ENCODE measurements around the gene MTOR. TPM values are rescaled to one million over a fixed set of nuclear protein-coding genes. Genes with fewer than 3 reads are reported as not detected.

MTOR gene
- total RNA-seq, 1 donor from 2014 or later, result 67.2 TPM

DNA sequence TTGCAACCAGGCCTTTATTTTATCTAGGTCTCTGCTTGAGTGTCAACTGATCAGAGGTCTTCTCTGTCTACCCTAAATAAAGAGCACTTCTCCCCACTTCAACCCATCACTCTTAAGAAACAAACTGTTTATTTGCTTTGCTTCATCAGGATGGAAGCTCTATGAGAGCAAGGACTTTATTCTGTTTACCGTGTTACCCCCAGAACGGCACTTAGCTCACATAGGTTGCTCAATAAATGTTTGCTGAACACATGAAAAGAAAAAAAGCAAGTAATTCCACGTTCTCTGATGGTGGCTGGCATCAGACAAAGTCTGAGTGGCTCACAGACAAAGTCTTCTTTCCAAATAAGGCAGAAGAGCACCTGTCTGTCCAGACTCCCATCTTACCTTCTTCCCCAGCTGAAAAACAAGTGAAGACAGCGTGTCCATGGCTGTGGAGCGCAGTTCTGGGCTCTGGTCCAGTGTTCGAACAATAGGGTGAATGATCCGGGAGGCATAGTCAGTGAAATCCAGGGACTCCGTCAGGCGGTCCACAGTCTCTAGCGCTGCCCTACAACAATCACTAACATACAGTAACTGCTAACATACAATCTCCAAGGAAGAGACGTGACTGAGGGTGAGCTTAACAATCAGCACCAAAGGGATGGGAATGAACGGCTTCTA is 50.3 kb downstream of the MTOR start:
- Mint-ChIP-seq H3K27ac (ENCODE audit: unreplicated experiment) (no peak overlapping the region), H3K36me3 (ENCODE audit: low read depth) (peaks cover 12% of the 10 kb centered on the region), H3K4me3 (no peak overlapping the region)

DNA sequence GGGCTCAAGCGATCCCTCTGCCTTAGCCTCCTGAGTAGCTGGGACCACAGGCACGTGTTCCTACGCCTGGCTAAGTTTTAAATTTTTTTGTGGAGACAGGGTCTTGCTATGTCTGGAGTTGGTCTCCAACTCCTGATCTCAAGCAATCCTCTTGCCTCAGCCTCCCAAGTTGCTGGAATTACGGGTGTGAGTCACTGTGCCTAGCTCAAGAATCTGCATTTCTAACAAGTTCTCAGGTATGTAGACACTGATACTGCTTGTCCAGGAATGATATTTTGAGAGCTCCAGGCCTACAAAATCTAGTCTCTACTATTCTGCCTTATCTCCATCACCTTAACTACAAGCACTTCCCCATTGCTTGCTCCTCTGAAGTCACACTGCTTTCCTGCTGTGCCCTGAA is 50.9 kb downstream of the MTOR start:
- H3K27ac Mint-ChIP-seq (ENCODE audit: unreplicated experiment), result no peak overlapping the region
- no peak for DNase-seq (ENCODE audit: low read depth, low spot score)
- no peaks in the 10 kb centered on the region for H3K4me1 Mint-ChIP-seq
- TF ChIP-seq, protein P1, sequence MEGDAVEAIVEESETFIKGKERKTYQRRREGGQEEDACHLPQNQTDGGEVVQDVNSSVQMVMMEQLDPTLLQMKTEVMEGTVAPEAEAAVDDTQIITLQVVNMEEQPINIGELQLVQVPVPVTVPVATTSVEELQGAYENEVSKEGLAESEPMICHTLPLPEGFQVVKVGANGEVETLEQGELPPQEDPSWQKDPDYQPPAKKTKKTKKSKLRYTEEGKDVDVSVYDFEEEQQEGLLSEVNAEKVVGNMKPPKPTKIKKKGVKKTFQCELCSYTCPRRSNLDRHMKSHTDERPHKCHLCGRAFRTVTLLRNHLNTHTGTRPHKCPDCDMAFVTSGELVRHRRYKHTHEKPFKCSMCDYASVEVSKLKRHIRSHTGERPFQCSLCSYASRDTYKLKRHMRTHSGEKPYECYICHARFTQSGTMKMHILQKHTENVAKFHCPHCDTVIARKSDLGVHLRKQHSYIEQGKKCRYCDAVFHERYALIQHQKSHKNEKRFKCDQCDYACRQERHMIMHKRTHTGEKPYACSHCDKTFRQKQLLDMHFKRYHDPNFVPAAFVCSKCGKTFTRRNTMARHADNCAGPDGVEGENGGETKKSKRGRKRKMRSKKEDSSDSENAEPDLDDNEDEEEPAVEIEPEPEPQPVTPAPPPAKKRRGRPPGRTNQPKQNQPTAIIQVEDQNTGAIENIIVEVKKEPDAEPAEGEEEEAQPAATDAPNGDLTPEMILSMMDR (conservative IDR thresholded peaks at IDR 0.05), result no peak
- peaks cover 12% of the 10 kb centered on the region for H3K36me3 Mint-ChIP-seq (ENCODE audit: low read depth)
- no peaks in the 10 kb centered on the region for H3K9me3 Mint-ChIP-seq
- no peaks in the 10 kb centered on the region for H3K27me3 Mint-ChIP-seq (ENCODE audit: low read depth)
- H3K4me3 Mint-ChIP-seq, result no peak overlapping the region

More for the DNA sequence above, 50.3 kb downstream of the MTOR start:
- TF ChIP-seq, protein P1 (conservative IDR thresholded peaks at IDR 0.05), result no peak
- DNase-seq (ENCODE audit: low read depth, low spot score), result no peak
- Mint-ChIP-seq H3K9me3 (no peaks in the 10 kb centered on the region), H3K4me1 (no peaks in the 10 kb centered on the region), H3K27me3 (ENCODE audit: low read depth) (no peaks in the 10 kb centered on the region)

DNA sequence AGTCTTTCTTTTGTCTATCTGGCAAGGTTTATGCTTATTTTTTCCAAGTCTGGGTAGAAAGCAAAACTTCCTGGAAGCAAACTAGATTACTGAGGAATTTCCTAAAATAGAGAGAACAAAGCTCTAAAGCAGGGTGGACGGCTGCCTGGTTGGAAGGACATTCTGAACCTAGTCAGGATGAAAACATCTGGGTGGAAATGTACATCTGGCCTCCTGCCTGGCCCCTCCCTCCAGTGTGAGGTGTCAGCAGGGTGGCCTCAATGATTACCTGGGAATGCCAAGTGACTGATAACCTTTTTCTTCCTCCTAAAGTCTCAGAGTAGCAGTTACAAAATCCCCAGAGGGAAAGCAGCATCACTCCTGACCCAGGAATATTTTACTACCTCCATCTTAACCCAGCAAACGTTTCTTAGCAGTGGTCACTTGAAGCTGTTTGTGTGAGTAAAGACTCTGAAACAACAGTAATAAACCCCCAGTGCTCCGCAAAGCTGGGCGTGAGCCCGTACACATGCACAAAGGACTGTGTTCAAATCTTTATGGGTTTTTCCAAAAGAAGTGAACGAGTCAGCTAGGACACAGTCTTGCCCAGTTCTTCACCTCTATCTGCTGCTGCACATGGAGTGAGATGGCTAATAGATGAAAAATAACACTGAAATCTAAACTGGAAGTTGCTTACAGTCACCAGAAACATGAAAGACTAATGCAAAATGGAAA is 54.3 kb downstream of the MTOR start:
- TF ChIP-seq, protein P1 (conservative IDR thresholded peaks at IDR 0.05), result no peak
- H3K36me3 Mint-ChIP-seq (ENCODE audit: low read depth), result peaks cover 16% of the 10 kb centered on the region
- H3K27me3 Mint-ChIP-seq (ENCODE audit: low read depth), result no peaks in the 10 kb centered on the region
- DNase-seq (ENCODE audit: low read depth, low spot score), result no peak
- no peak overlapping the region for H3K27ac Mint-ChIP-seq (ENCODE audit: unreplicated experiment)
- H3K4me3 Mint-ChIP-seq, result no peak overlapping the region
- no peaks in the 10 kb centered on the region for H3K9me3 Mint-ChIP-seq
- H3K4me1 Mint-ChIP-seq, result no peaks in the 10 kb centered on the region

DNA sequence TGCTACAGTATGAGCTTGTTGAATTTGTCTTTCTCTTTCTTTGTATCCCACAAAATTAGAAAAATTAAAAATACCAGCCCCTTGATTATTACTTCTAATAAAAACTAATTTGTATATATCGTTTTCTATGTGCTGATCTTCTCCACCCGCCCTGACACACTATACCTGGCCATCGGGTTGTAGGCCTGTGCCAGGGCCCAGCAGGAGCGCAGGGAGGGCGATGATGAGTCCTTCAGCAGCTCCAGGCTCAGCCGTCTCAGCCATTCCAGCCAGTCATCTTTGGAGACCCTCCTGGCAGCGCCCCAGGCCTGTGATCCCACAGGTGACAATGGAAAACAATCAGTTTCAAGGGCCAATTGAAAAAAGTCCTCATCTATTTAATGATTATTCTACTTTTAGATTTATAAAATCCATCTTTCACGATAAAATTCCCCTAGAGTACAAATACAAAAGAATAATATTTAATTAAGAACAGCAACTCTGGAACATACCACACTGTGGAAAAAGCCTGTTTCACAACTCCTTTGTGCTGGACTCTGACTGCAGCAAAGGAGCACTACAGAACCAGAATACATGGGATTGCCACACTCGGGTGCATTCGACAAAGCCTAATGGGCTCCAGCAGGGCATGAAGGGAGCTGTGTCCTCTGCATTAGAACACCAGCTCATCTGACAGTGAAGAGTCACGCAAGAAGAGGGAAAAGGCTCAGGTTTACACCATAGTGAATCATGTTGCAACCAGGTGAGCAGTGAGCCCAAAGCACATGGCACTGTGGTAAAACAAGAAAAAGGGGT is 57.8 kb downstream of the MTOR start:
- peaks cover 8% of the 10 kb centered on the region for H3K36me3 Mint-ChIP-seq (ENCODE audit: low read depth)
- no peak overlapping the region for H3K4me3 Mint-ChIP-seq
- H3K27ac Mint-ChIP-seq (ENCODE audit: unreplicated experiment), result peak overlapping the region; percentile 15
- H3K27me3 Mint-ChIP-seq (ENCODE audit: low read depth), result no peaks in the 10 kb centered on the region
- no peaks in the 10 kb centered on the region for H3K4me1 Mint-ChIP-seq
- no peak for DNase-seq (ENCODE audit: low read depth, low spot score)
- TF ChIP-seq, protein P1 (conservative IDR thresholded peaks at IDR 0.05), result no peak
- H3K9me3 Mint-ChIP-seq, result no peaks in the 10 kb centered on the region

DNA sequence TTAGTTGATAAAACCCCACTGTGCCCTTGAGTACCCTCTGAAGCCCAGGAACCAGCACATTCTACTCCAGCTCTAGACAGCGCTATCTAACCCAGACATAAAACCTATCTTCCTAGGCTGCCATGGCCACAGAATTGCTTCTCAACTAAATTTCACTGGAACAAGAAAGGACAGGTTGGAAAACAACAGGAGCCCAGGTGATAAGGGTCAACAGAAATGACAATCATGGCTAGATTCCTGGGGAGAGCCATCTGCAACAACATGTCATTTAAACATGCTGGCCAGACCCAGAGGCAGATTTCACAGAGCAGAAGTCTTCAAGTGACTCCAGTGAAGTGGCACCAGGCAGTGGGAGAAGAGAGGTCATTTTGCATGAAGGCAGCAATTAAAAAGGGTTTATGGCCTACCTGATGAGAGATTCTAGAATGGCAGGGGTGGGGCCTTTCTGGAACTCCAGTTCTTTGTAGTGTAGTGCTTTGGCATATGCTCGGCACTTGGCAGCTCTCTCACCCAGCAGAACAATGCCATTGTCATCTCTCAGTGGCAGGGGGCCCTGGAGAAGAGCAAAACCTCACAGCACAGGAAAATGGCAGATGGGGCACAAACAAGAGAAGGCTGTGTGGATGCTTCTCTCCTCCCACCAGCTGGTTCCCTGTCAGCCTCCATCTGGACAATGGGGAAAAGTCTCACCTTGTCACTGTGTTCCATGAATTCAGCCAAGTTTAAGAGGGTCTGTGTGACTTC is 63.3 kb downstream of the MTOR start:
- Mint-ChIP-seq H3K9me3 (no peaks in the 10 kb centered on the region), H3K36me3 (ENCODE audit: low read depth) (peaks cover 20% of the 10 kb centered on the region), H3K4me3 (no peak overlapping the region), H3K27ac (ENCODE audit: unreplicated experiment) (peak overlapping the region; percentile 76), H3K4me1 (peaks cover 26% of the 10 kb centered on the region), H3K27me3 (ENCODE audit: low read depth) (no peaks in the 10 kb centered on the region)
- no peak for DNase-seq (ENCODE audit: low read depth, low spot score)
- TF ChIP-seq, protein P1 (conservative IDR thresholded peaks at IDR 0.05), result no peak
